Glutamatergic neuron (in vitro differentiated cells): ENCODE data around the gene LDAH. TPM values are rescaled to one million over a fixed set of nuclear protein-coding genes. Genes with fewer than 3 reads are reported as not detected.

ENCODE experiments used
- DNase-seq: peaks from one replicate; pipeline ENCODE4 v3.0.0; 2022
- H3K27ac Mint-ChIP-seq: one replicate; pipeline ENCODE4 v1.8.0; 2020; ENCODE audit warnings: mild to moderate bottlenecking, mixed read lengths, inconsistent platforms; ENCODE audit not compliant: unreplicated experiment
- H3K27me3 Mint-ChIP-seq: one replicate; pipeline ENCODE4 v1.8.0; 2020; ENCODE audit warnings: mild to moderate bottlenecking, moderate library complexity, mixed read lengths, inconsistent platforms; ENCODE audit not compliant: unreplicated experiment
- H3K36me3 Mint-ChIP-seq: one replicate; pipeline ENCODE4 v1.8.0; 2020; ENCODE audit warnings: mild to moderate bottlenecking, mixed read lengths, inconsistent platforms; ENCODE audit not compliant: unreplicated experiment
- H3K4me1 Mint-ChIP-seq: one replicate; pipeline ENCODE4 v1.8.0; 2020; ENCODE audit warnings: mild to moderate bottlenecking, low read depth, mixed read lengths, inconsistent platforms; ENCODE audit not compliant: unreplicated experiment
- H3K4me3 Mint-ChIP-seq: one replicate; pipeline ENCODE4 v1.8.0; 2020; ENCODE audit warnings: mild to moderate bottlenecking, mixed read lengths, inconsistent platforms; ENCODE audit not compliant: unreplicated experiment
- H3K9me3 Mint-ChIP-seq: one replicate; pipeline ENCODE4 v1.8.0; 2020; ENCODE audit warnings: mild to moderate bottlenecking, moderate library complexity, mixed read lengths, inconsistent platforms; ENCODE audit not compliant: unreplicated experiment
- CTCF ChIP-seq: fragments of 200-600 bp; sonication (generic); IDR thresholded peaks from one replicate; pipeline ENCODE4 v1.5.0; 2021; ENCODE audit not compliant: partially characterized antibody, unreplicated experiment
- total RNA-seq: library from RNA; stranded (reverse); fragmentation: NEBNext Ultra II Directional; extraction: Animal tissue kit (Norgen Biotek cat#: 25700); gene quantifications from one replicate; pipeline ENCODE4 v1.2.1, GENCODE V29; 2021; ENCODE audit not compliant: unreplicated experiment

Gene LDAH
- total RNA-seq, 1 donor from 2014 or later = 33.7 TPM

DNA sequence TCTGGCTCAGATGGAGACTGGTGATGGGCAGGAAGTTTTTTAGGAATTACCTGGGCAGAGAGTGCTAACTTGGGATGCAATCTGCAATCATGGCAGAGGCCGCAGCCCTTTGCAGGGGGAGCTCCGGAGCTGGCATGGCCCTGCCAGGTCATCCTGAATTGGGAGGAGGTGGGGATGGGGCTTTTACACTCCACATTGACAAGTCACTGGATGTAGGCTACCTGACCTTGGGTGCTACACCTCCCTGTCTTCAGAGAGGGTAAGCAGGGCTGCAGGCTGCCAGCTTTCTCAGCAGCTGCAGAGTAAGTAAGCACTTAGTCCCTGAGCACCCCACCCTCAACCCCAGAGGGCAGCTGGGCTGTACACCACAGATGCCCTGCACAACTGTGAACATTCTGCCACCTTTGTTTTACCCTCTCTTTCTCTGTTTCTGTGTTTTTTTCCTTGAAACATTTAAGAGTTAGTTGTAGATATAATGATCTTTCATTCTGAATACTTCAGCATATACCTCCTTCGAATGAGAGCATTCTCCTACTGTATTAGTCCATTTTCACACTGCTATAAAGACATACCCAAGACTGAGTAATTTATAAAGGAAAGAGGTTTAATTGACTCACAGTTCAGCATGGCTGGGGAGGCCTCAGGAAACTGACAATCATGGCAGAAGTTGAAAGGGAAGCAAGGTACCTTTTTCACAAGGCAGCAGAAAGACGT is 165.2 kb downstream of the LDAH start:
- no peak overlapping the region for H3K4me3 Mint-ChIP-seq
- peaks cover 6% of the 10 kb centered on the region for H3K27me3 Mint-ChIP-seq
- no peak for DNase-seq
- peak overlapping the region; percentile 45 for H3K27ac Mint-ChIP-seq
- peaks cover 9% of the 10 kb centered on the region for H3K4me1 Mint-ChIP-seq
- no peak for TF ChIP-seq CTCF
- H3K36me3 Mint-ChIP-seq = no peaks in the 10 kb centered on the region
- H3K9me3 Mint-ChIP-seq = peaks cover 1% of the 10 kb centered on the region

- DNase-seq = no peak
- peaks cover 1% of the 10 kb centered on the region for H3K9me3 Mint-ChIP-seq
- TF ChIP-seq CTCF = no peak
- no peaks in the 10 kb centered on the region for H3K36me3 Mint-ChIP-seq
- H3K4me1 Mint-ChIP-seq = peaks cover 9% of the 10 kb centered on the region
- no peak overlapping the region for H3K27ac Mint-ChIP-seq
- peaks cover 4% of the 10 kb centered on the region for H3K27me3 Mint-ChIP-seq
- H3K4me3 Mint-ChIP-seq = no peak overlapping the region
Measured at GRCh38 chr2:20656561-20656960, 166.3 kb downstream of the LDAH start.

DNA sequence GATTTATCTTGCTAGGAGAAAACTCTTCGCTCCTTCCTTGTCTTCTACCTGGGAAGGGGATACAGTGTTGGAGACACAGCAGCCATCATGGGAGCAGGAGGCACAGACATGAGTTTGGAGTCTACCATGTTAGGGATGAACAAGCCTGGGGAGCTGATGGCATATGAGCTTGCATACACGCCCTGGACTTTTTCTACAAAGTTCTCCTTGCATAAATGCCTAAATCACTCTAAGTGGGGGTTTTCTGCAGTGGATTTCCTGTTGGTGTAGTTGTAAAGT is 168.4 kb downstream of the LDAH start:
- no peak for DNase-seq
- no peak for TF ChIP-seq CTCF
- Mint-ChIP-seq H3K36me3 (no peaks in the 10 kb centered on the region), H3K9me3 (no peaks in the 10 kb centered on the region), H3K27ac (no peak overlapping the region), H3K4me3 (no peak overlapping the region), H3K4me1 (peaks cover 14% of the 10 kb centered on the region), H3K27me3 (peaks cover 8% of the 10 kb centered on the region)

DNA sequence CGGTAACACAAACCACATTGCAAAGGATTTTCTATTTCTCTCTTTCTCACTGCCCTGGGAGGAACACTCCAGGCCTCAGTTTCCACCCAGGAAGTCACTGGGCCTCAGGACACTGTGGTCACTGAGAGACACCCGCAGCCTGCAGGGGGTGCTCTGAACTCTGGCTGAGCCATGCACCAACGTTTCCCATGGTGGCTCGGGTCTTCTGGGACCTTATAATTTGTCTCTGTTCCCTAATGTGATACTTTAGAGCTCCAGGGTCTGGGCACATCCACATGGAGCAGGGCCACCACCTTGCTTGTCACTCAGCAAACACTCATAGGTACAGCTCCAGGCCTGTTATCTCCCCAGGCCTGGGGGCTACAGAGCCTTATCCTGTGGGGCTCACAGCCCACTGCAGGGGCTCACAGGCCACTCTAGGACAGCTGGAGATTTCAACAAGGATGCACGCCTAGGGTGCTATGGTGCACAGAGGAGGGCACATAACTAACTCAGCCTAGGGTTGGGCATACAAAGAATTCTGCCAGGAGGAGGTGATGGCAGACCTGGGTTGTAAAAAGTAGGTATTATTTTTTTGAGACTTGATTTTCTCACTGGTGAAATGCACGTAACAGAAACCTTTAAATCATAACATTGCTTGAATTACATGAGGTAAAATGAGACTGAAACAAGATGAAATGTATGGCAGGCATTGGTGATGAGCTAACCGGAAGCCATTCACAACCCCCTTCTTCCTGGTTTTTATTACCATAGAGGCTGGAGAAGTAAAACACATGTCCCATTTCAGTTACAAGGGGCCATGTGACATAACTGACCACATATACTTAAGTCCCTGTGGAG is 169.0 kb downstream of the LDAH start:
- H3K9me3 Mint-ChIP-seq = no peaks in the 10 kb centered on the region
- H3K27ac Mint-ChIP-seq = no peak overlapping the region
- H3K4me1 Mint-ChIP-seq = peaks cover 19% of the 10 kb centered on the region
- no peaks in the 10 kb centered on the region for H3K36me3 Mint-ChIP-seq
- no peak overlapping the region for H3K4me3 Mint-ChIP-seq
- no peak for DNase-seq
- no peak for TF ChIP-seq CTCF
- H3K27me3 Mint-ChIP-seq = peaks cover 10% of the 10 kb centered on the region
